Activated T-cell treated with anti-CD3 and anti-CD28 coated beads for 4 hours (primary cell): ENCODE measurements around the gene VPS18.
"Not testable (repeated sequence)": the region's sequence is repeated elsewhere in the genome, so short reads cannot be mapped to it uniquely, and the experiment has no call there.

Experiments used
- DNase-seq: peaks from one replicate; pipeline ENCODE4 v3.0.0-alpha.2; 2020

Gene VPS18, protein sequence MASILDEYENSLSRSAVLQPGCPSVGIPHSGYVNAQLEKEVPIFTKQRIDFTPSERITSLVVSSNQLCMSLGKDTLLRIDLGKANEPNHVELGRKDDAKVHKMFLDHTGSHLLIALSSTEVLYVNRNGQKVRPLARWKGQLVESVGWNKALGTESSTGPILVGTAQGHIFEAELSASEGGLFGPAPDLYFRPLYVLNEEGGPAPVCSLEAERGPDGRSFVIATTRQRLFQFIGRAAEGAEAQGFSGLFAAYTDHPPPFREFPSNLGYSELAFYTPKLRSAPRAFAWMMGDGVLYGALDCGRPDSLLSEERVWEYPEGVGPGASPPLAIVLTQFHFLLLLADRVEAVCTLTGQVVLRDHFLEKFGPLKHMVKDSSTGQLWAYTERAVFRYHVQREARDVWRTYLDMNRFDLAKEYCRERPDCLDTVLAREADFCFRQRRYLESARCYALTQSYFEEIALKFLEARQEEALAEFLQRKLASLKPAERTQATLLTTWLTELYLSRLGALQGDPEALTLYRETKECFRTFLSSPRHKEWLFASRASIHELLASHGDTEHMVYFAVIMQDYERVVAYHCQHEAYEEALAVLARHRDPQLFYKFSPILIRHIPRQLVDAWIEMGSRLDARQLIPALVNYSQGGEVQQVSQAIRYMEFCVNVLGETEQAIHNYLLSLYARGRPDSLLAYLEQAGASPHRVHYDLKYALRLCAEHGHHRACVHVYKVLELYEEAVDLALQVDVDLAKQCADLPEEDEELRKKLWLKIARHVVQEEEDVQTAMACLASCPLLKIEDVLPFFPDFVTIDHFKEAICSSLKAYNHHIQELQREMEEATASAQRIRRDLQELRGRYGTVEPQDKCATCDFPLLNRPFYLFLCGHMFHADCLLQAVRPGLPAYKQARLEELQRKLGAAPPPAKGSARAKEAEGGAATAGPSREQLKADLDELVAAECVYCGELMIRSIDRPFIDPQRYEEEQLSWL

GRCh38 chr15:40893733-40894680 is at the start of gene VPS18:
TSS of gene VPS18 (plus strand) at chr15:40894450. CDS start at chr15:40894769, 319 bp downstream.
- DNase-seq = peak; percentile 100

- DNase-seq = no peak
Measured at GRCh38 chr15:40844696-40845030, 49.6 kb upstream of the VPS18 start.

GRCh38 chr15:40845036-40845435 is 49.2 kb upstream of the VPS18 start:
- DNase-seq = no peak

GRCh38 chr15:40845511-40846284 is 48.6 kb upstream of the VPS18 start:
- DNase-seq = no peak

- DNase-seq = no peak
Measured at GRCh38 chr15:40846841-40847222, 47.4 kb upstream of the VPS18 start.

GRCh38 chr15:40847223-40847961 is 46.9 kb upstream of the VPS18 start:
- DNase-seq = no peak

- no peak for DNase-seq
Measured at GRCh38 chr15:40850576-40851112, 43.6 kb upstream of the VPS18 start.

- DNase-seq = no peak
Measured at GRCh38 chr15:40852529-40852928, 41.7 kb upstream of the VPS18 start.

DNA sequence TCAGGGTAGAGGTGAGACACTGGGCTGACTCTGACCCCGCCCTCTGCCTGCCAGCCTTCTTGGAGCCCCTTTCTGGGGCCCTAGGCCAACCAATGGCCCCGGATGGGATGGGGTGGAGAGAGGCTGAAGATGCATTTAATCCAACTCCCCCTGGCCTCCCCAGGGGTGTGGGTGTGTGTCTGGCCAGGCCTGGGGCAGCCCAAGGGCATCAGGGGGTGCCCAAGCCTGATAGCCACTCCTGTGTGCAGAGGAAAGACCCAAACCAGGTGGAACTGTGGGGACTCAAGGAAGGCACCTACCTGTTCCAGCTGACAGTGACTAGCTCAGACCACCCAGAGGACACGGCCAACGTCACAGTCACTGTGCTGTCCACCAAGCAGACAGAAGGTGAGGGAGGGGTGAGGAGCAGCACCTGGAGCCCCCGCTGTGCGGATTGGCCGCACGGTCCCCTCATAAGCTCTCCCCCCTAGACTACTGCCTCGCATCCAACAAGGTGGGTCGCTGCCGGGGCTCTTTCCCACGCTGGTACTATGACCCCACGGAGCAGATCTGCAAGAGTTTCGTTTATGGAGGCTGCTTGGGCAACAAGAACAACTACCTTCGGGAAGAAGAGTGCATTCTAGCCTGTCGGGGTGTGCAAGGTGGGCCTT is 40.9 kb upstream of the VPS18 start:
- no peak for DNase-seq

- DNase-seq = no peak
Measured at GRCh38 chr15:40854161-40854560, 40.1 kb upstream of the VPS18 start.

GRCh38 chr15:40855706-40856234 is 38.5 kb upstream of the VPS18 start:
- no peak for DNase-seq

GRCh38 chr15:40856746-40857145 is 37.5 kb upstream of the VPS18 start:
- no peak for DNase-seq

DNA sequence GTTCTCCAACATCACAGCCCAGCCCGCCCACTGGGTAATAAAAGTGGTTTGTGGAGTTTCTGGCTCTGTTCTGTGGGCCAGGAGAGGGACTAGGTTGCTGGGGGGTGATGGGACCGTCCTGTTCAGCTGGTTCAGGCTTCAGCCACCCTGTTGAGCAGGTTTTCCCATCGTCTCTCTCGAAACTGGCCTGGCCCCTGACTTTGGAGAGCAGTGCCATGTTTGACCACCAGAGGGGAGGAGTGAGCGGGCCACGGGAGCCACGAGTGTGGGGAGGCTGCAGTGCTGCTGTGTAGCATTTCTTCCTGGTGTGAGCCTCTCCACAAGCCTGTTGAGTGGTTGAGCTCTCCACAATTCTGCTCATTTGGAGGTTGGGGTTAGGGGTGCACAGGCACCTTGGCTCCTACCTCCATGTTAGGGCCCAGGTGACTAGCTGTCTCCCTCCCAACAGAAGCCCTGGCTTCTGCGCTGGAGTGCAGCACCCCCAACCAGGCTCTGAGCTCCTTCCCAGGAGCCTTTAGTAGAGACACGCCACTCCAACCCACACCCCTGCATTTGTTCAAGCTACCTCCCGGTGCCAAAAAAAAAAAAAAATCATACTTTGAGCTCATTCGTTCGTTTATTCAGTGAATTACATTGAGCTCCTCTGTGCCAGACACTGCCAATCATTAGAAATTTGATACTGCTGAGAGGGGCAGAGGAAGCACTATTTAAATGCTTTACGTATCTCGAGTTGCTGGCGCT is 36.5 kb upstream of the VPS18 start:
- DNase-seq = peak; percentile 83

GRCh38 chr15:40858706-40859105 is 35.5 kb upstream of the VPS18 start:
- no peak for DNase-seq

- DNase-seq = peak; percentile 79
Measured at GRCh38 chr15:40859206-40859851, 34.9 kb upstream of the VPS18 start.

DNA sequence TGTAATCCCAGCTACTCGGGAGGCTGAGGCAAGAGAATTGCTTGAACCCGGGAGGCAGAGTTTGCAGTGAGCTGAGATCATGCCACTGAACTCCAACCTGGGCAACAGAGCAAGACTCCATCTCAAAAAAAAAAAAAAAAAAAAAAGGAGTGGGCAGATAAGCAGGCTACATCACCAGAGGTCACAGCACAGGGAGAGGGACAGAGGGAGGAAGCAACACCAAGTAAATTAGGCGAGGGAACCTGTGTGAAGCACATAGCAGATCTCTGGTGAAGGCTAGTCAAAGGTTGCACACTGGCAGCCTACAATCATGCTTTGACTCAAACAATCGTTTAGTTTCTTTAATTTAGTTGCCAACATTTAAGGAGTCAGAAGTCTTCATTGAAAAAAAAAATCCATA is 33.1 kb upstream of the VPS18 start:
- DNase-seq = not testable (repeated sequence)

GRCh38 chr15:40863660-40864270 is 30.5 kb upstream of the VPS18 start:
- DNase-seq = no peak

- no peak for DNase-seq
Measured at GRCh38 chr15:40867199-40867598, 27.1 kb upstream of the VPS18 start.
